B cell (primary cell): ENCODE data around the gene NRGN. TPM values are rescaled to one million over a fixed set of nuclear protein-coding genes. Genes with fewer than 3 reads are reported as not detected.

ENCODE experiments used
- ATAC-seq: fragments of 200-7000 bp; cut with Tn5 transposase; one replicate; pipeline ENCODE4 v1.10.0; 2021; ENCODE audit warnings: low read depth, mild to moderate bottlenecking, moderate number of reproducible peaks, moderate library complexity
- CTCF ChIA-PET: fragments of 350-600 bp; sonication (Branson Sonifier 250); formaldehyde crosslinking; loops from one replicate; lab custom pipeline; 2021; ENCODE audit warnings: antibody characterized with exemption, inconsistent platforms; lab: Charles Lee
- POLR2A ChIA-PET: fragments of 350-600 bp; sonication (Branson Sonifier 250); formaldehyde crosslinking; loops from one replicate; lab custom pipeline; 2021; ENCODE audit warnings: antibody characterized with exemption; lab: Charles Lee
- DNase-seq: peaks from one replicate; pipeline ENCODE4 v3.0.0; 2013
- H2AFZ ChIP-seq: 2 replicates; pipeline ENCODE4 v1.6.1; 2012; ENCODE audit warnings: mild to moderate bottlenecking, low read depth, low read length; ENCODE audit not compliant: insufficient read depth, poor library complexity, severe bottlenecking
- H3K27ac ChIP-seq, 2 donors: 1 replicate in 1 of 2; 2 replicates in 1 of 2; pipeline ENCODE4 v1.5.1; 2012 to 2013; ENCODE audit warnings: low read length in 2 of 2, mild to moderate bottlenecking in 2 of 2, moderate library complexity in 1 of 2
- H3K27me3 ChIP-seq, 4 experiments: fragments of 200-600 bp in 1 of 4; sonication (generic) in 1 of 4; replicated peaks in 1 of 4; 1 replicate in 2 of 4; 2 replicates in 2 of 4; pipeline versions ENCODE4 v1.6.1 to v1.7.0; 2013 to 2016; ENCODE audit warnings: low read length in 3 of 4, mild to moderate bottlenecking in 2 of 4, mixed read lengths in 1 of 4, moderate library complexity in 1 of 4; ENCODE audit not compliant: insufficient read depth in 4 of 4, control insufficient read depth in 3 of 4; ENCODE audit errors: control extremely low read depth in 1 of 4
- H3K36me3 ChIP-seq, 2 experiments: replicated peaks in 1 of 2; 1 replicate in 1 of 2; 2 replicates in 1 of 2; pipeline versions ENCODE4 v1.6.1 to v1.7.1; 2013; ENCODE audit warnings: low read length in 1 of 2; ENCODE audit not compliant: insufficient read depth in 2 of 2, control insufficient read depth in 1 of 2; ENCODE audit errors: control extremely low read depth in 1 of 2, extremely low read depth in 1 of 2
- H3K4me1 ChIP-seq, 2 donors: fragments of 200-600 bp in 1 of 2; sonication (generic) in 1 of 2; 1 replicate in 1 of 2; 2 replicates in 1 of 2; pipeline versions ENCODE4 v1.5.1 to v1.6.1; 2013 to 2017; ENCODE audit warnings: low read length in 2 of 2; ENCODE audit not compliant: control insufficient read depth in 2 of 2, insufficient read depth in 2 of 2
- H3K4me2 ChIP-seq: replicated peaks from 2 replicates; pipeline ENCODE3; 2012; ENCODE audit warnings: mild to moderate bottlenecking, low read depth, low read length; ENCODE audit not compliant: poor library complexity, severe bottlenecking
- H3K4me3 ChIP-seq, 5 experiments: fragments of 200-600 bp in 1 of 5; sonication (generic) in 1 of 5; 1 replicate in 3 of 5; 2 replicates in 2 of 5; pipeline versions ENCODE4 v1.5.1 to v1.7.0; 2011 to 2016; ENCODE audit warnings: low read length in 4 of 5, mild to moderate bottlenecking in 4 of 5, low read depth in 2 of 5, control low read depth in 1 of 5, moderate library complexity in 1 of 5; ENCODE audit not compliant: insufficient read depth in 1 of 5; ENCODE audit errors: control extremely low read depth in 1 of 5, extremely low read depth in 1 of 5
- H3K79me2 ChIP-seq: fragments of 200-600 bp; sonication (generic); one replicate; pipeline ENCODE4 v1.6.0; 2016; ENCODE audit warnings: low read length; ENCODE audit not compliant: control insufficient read depth, insufficient read depth
- H3K9ac ChIP-seq: fragments of 200-600 bp; sonication (generic); 2 replicates; pipeline ENCODE4 v1.6.1; 2017; ENCODE audit warnings: mild to moderate bottlenecking, low read length, moderate library complexity
- H3K9me3 ChIP-seq, 3 donors: one replicate each; pipeline versions ENCODE4 v1.6.1 to v1.7.1; 2013; ENCODE audit warnings: low read length in 2 of 3; ENCODE audit not compliant: control insufficient read depth in 2 of 3, insufficient read depth in 1 of 3; ENCODE audit errors: control extremely low read depth in 1 of 3
- H4K20me1 ChIP-seq: 2 replicates; pipeline ENCODE4 v1.6.0; 2012; ENCODE audit warnings: mild to moderate bottlenecking, low read length; ENCODE audit not compliant: insufficient read depth, control insufficient read depth, poor library complexity, severe bottlenecking
- H3K27ac Mint-ChIP-seq: one replicate; pipeline ENCODE4 v1.8.0; 2021; ENCODE audit warnings: mixed read lengths
- H3K27me3 Mint-ChIP-seq: one replicate; pipeline ENCODE4 v1.8.0; 2021; ENCODE audit warnings: mixed read lengths
- H3K4me1 Mint-ChIP-seq: one replicate; pipeline ENCODE4 v1.8.0; 2021; ENCODE audit warnings: mixed read lengths
- H3K4me3 Mint-ChIP-seq: one replicate; pipeline ENCODE4 v1.8.0; 2021; ENCODE audit warnings: mixed read lengths
- H3K9me3 Mint-ChIP-seq: one replicate; pipeline ENCODE4 v1.8.0; 2022; ENCODE audit warnings: mixed read lengths; ENCODE audit not compliant: insufficient read depth
- EZH2 ChIP-seq: IDR thresholded peaks from 2 replicates; pipeline ENCODE4 v1.6.1; 2012; ENCODE audit warnings: borderline replicate concordance, low read depth, mild to moderate bottlenecking, moderate library complexity, low read length; ENCODE audit not compliant: insufficient read depth, poor library complexity, severe bottlenecking
- WGBS: methylation state at CpG from one replicate; pipeline ENCODE4 v1.1.5; 2013; ENCODE audit warnings: missing lambda C conversion rate; ENCODE audit not compliant: insufficient coverage; 5-methylcytosine and 5-hydroxymethylcytosine counted together
- intact Hi-C: fragments of 100-400 bp; cut with micrococcal nuclease; formaldehyde crosslinking; loops from one replicate; pipeline ENCODE4 v1.10.0; 2022
- polyA plus RNA-seq: library from polyadenylated mRNA; depleted of rRNA; stranded (reverse); fragments of >200 nt; gene quantifications from 2 replicates; pipeline ENCODE4 v1.2.3, GENCODE V29; 2012
- total RNA-seq, 2 donors: library from RNA; stranded (reverse); fragments of 120-200 nt in 1 of 2; gene quantifications; 1 replicate in 1 of 2; 2 replicates in 1 of 2; pipeline versions ENCODE4 v1.2.3 to v1.2.4, GENCODE V29; 2013 to 2022
- TF ChIP-seq, protein P1 (sequence below): fragments of 200-600 bp; IDR thresholded peaks from one replicate; pipeline ENCODE4 v1.8.0; 2022; ENCODE audit warnings: antibody characterized with exemption, mild to moderate bottlenecking

Gene NRGN
- total and polyA plus RNA-seq, 2 donors (not counting 1 experiment from before 2014, with no cell fraction given): 3.1 TPM; not detected in 1

DNA sequence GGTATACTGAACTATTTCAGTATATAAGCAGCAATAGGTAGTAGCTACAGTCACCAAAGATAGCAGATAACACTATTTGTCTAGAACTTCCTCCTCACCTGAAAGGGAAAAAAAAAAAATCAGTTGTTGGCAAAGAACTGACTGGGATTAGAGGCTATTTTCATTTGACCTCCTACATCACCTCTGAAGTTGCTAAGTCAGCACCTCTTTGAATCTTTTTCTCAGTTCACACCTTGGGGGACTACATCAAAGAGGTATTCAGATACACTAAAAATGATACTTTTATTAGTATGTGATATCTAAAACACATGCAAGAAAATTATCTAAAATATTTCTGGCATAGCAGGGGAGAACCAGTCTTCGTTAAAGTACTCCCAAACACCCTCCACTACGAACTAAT, 44.3 kb downstream of the NRGN start:
- CTCF ChIA-PET: interaction anchor here (0.8 to 1.3 kb wide), 3 partner anchors 11 to 115 kb away, joined by 3 read pairs; no protein-coding TSS in a partner anchor
- POLR2A ChIA-PET: no interaction called here
- H3K79me2 ChIP-seq: peaks cover 23% of the 10 kb centered on the region

DNA sequence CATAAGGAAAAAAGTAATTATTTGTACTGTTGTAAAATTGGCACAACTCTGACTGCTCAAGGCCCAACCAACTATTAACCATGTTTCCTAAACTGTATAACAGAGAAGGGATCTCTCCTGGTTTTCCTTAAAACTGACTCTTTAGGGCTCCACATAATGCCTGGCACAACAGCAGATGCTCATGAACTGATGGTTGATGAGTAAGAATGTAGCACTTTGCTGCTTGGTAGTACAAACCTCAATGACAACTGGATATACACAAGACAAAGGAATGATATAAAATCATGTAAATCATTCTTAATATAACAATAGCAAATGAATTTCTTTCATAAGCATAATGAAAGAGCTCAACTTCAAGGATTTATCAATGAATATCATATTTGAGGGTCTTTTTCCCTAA, 48.8 kb downstream of the NRGN start:
- intact Hi-C loops: no loop called here
- no peak overlapping the region for H3K4me3 ChIP-seq
- H3K36me3 ChIP-seq: no peaks in the 10 kb centered on the region
- H3K4me1 ChIP-seq: peaks cover 0 to 5% of the 10 kb centered on the region in 2 donors
- Mint-ChIP-seq H3K9me3 (no peaks in the 10 kb centered on the region), H3K4me1 (peaks cover 16% of the 10 kb centered on the region), H3K27ac (no peak overlapping the region), H3K27me3 (no peaks in the 10 kb centered on the region), H3K4me3 (no peak overlapping the region)
- peaks cover 51% of the 10 kb centered on the region for H3K79me2 ChIP-seq
- no peak for ATAC-seq
- POLR2A ChIA-PET: no interaction called here
- no peaks in the 10 kb centered on the region for H3K27me3 ChIP-seq
- no peak overlapping the region for H3K27ac ChIP-seq
- TF ChIP-seq, protein P1, sequence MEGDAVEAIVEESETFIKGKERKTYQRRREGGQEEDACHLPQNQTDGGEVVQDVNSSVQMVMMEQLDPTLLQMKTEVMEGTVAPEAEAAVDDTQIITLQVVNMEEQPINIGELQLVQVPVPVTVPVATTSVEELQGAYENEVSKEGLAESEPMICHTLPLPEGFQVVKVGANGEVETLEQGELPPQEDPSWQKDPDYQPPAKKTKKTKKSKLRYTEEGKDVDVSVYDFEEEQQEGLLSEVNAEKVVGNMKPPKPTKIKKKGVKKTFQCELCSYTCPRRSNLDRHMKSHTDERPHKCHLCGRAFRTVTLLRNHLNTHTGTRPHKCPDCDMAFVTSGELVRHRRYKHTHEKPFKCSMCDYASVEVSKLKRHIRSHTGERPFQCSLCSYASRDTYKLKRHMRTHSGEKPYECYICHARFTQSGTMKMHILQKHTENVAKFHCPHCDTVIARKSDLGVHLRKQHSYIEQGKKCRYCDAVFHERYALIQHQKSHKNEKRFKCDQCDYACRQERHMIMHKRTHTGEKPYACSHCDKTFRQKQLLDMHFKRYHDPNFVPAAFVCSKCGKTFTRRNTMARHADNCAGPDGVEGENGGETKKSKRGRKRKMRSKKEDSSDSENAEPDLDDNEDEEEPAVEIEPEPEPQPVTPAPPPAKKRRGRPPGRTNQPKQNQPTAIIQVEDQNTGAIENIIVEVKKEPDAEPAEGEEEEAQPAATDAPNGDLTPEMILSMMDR: no peak
- no peak for TF ChIP-seq EZH2
- no peaks in the 10 kb centered on the region for H3K9me3 ChIP-seq
- no peak for DNase-seq
- H4K20me1 ChIP-seq: peaks cover 22% of the 10 kb centered on the region
- H3K4me2 ChIP-seq: no peak overlapping the region
- no peak overlapping the region for H3K9ac ChIP-seq
- H2AFZ ChIP-seq: no peak overlapping the region
- CTCF ChIA-PET: interaction anchor here (2.1 kb wide), 1 partner anchor 10 kb away, joined by 10 read pairs; no protein-coding TSS in a partner anchor

More for the DNA sequence above, 44.3 kb downstream of the NRGN start:
- Mint-ChIP-seq H3K27ac (no peak overlapping the region), H3K9me3 (no peaks in the 10 kb centered on the region), H3K4me1 (no peaks in the 10 kb centered on the region), H3K27me3 (no peaks in the 10 kb centered on the region), H3K4me3 (no peak overlapping the region)
- Histone ChIP-seq H3K4me3 (no peak overlapping the region), H3K9ac (no peak overlapping the region), H3K9me3 (no peaks in the 10 kb centered on the region), H3K4me2 (no peak overlapping the region), H3K4me1 (no peaks in the 10 kb centered on the region), H3K36me3 (no peaks in the 10 kb centered on the region), H2AFZ (no peak overlapping the region), H3K27ac (no peak overlapping the region), H3K27me3 (no peaks in the 10 kb centered on the region), H4K20me1 (peaks cover 12% of the 10 kb centered on the region)
- 100% methylated on average over 2 of the region's 2 CpGs for WGBS
- TF ChIP-seq, protein P1: no peak
- no peak for TF ChIP-seq EZH2
- intact Hi-C loops: no loop called here
- no peak for ATAC-seq
- DNase-seq: no peak
